ENCODE measurements around the gene PTPRN2.

Gene PTPRN2

DNA sequence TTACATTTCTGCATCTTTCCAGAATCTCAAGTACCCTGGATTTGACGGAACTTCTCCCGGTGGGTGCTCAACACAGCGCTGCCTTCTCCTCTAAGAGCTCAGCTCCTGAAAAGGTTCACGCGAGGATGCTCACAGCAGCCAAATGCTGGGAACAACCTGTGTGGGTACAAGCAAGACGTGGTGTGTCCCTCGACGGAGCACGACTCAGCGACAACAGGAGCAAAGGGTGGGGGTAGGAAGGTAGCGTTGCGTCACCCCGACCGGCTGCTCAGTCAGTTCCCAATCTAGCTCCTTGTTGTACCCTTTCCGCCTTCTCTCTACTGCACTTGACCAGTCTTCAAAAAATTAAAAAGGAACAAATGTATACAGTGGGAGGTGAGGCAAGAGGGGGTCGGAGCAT lies 117.3 kb downstream of the PTPRN2 start:
- in situ Hi-C loops (cut with MboI; ENCODE audit: low sequenced_read_pairs, unreplicated experiment) = no loop called here
- DNase-seq (ENCODE audit: low spot score) = no peak
- TF ChIP-seq, protein P1, sequence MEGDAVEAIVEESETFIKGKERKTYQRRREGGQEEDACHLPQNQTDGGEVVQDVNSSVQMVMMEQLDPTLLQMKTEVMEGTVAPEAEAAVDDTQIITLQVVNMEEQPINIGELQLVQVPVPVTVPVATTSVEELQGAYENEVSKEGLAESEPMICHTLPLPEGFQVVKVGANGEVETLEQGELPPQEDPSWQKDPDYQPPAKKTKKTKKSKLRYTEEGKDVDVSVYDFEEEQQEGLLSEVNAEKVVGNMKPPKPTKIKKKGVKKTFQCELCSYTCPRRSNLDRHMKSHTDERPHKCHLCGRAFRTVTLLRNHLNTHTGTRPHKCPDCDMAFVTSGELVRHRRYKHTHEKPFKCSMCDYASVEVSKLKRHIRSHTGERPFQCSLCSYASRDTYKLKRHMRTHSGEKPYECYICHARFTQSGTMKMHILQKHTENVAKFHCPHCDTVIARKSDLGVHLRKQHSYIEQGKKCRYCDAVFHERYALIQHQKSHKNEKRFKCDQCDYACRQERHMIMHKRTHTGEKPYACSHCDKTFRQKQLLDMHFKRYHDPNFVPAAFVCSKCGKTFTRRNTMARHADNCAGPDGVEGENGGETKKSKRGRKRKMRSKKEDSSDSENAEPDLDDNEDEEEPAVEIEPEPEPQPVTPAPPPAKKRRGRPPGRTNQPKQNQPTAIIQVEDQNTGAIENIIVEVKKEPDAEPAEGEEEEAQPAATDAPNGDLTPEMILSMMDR (IDR thresholded peaks at IDR 0.05; ENCODE audit: borderline replicate concordance, control extremely low read depth, extremely low read depth, insufficient read depth, missing control alignments) = no peak

DNA sequence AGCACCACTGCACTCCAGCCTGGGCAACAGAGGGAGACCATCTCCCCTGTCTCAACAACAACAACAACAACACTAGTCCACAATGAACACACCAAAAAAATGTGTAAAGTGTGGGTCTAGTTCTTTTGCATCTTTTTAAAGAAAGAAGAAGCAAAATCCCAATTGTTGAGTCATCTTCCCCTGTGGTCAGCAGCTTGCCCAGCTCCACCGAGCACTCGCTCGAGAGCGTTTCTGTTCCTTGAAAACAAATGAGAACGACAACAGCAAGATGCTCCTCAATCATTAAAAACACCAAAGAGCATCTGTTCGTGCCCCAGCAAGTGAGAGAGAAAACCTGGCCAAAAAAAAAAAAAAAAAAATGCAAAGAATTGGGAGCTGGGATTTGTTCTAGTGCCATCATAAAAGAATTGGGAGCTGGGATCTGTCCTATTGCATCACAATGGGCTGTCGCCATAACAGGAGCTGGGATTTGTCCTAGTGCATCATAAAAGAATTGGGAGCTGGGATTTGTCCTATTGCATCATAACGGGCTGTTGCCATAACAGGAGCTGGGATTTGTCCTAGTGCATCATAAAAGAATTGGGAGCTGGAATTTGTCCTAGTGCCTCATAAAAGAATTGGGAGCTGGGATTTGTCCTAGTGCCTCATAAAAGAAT lies 118.1 kb downstream of the PTPRN2 start:
- in situ Hi-C loops (cut with MboI; ENCODE audit: low sequenced_read_pairs, unreplicated experiment) = no loop called here
- TF ChIP-seq, protein P1 (IDR thresholded peaks at IDR 0.05; ENCODE audit: borderline replicate concordance, control extremely low read depth, extremely low read depth, insufficient read depth, missing control alignments) = no peak
- DNase-seq (ENCODE audit: low spot score) = no peak

DNA sequence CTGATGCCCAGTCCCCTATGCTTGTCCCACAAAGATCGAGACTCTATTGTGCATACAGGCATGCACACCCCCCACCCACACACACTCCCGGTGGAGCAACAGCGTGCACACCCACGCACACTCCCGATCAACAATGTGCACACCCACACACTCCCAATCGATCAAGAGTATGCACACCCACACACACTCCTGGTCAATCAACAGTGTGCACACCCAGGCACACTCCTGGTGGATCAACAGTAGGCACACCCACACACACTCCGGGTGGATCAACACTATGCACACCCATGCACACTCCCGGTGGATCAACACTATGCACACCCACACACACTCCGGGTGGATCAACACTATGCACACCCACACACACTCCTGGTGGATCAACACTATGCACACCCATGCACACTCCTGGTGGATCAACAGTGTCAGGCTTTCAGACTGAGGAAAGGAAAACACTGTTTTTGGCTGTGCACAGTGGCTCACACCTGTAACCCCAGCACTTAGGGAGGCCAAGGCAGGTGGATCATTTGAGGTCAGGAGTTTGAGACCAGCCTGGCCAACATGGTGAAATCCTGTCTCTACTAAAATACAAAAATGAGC lies 118.8 kb downstream of the PTPRN2 start:
- no peak for DNase-seq (ENCODE audit: low spot score)
- TF ChIP-seq, protein P1 (IDR thresholded peaks at IDR 0.05; ENCODE audit: borderline replicate concordance, control extremely low read depth, extremely low read depth, insufficient read depth, missing control alignments) = no peak
- in situ Hi-C loops (cut with MboI; ENCODE audit: low sequenced_read_pairs, unreplicated experiment) = no loop called here

DNA sequence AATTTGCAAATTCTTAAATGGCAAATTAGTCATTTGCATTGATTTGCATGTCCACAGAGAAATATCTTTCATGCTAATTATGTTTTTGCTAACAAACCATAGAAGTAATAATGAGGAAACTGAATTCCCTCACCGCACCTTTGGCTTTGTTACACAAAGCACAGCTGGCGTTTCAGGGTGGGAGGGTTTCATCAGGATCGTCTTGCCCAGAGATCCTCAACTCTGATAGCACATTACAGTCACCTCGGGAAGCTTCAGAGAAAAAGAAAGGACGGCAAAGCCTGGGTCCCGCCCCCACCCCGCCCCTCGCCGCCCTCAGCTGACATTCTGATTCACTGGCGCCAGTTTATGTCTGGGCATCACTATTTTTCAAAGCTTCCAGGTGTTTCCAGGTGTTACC lies 119.4 kb downstream of the PTPRN2 start:
- in situ Hi-C loops (cut with MboI; ENCODE audit: low sequenced_read_pairs, unreplicated experiment) = no loop called here
- no peak for DNase-seq (ENCODE audit: low spot score)
- TF ChIP-seq, protein P1 (IDR thresholded peaks at IDR 0.05; ENCODE audit: borderline replicate concordance, control extremely low read depth, extremely low read depth, insufficient read depth, missing control alignments) = no peak

DNA sequence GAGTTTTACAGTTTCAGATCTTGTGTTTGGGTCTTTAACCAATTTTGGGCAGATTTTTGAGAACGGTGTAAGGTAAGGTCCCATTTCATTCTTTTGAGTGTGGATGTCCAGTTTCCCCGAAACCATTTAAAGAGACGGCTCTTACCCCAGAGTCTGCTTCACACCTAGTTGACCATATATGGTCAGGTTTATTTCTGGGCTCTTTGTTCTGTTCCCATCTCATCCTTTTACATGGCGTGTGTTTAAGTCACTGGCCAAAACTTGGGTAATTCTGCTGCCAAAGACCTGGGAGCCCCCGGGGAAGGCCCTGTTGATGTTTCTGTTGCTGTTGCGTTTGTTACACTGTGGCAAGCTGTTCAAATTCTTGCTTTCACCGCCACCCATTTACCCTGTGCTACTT lies 120.1 kb downstream of the PTPRN2 start:
- DNase-seq (ENCODE audit: low spot score) = no peak
- in situ Hi-C loops (cut with MboI; ENCODE audit: low sequenced_read_pairs, unreplicated experiment) = no loop called here

DNA sequence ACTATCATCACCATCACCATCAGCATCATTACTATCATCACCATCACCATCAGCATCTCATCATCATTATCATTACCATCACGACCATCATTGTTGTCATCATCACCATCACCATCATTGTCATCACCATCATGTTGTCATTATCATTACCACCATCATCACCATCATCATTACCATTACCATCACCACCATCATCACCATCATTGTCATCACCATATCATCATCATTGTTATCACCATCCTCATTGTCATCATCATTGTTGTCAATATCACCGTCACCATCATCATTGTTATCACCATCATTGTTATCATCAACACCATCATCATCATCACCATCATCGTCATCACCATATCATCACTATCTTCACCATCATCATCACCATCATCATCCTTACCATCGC lies 124.3 kb downstream of the PTPRN2 start:
- TF ChIP-seq, protein P1 (IDR thresholded peaks at IDR 0.05; ENCODE audit: borderline replicate concordance, control extremely low read depth, extremely low read depth, insufficient read depth, missing control alignments) = no peak

More for the DNA sequence above, 120.1 kb downstream of the PTPRN2 start:
- TF ChIP-seq, protein P1 (IDR thresholded peaks at IDR 0.05; ENCODE audit: borderline replicate concordance, control extremely low read depth, extremely low read depth, insufficient read depth, missing control alignments) = no peak

More for the DNA sequence above, 124.3 kb downstream of the PTPRN2 start:
- DNase-seq (ENCODE audit: low spot score) = no peak
- in situ Hi-C loops (cut with MboI; ENCODE audit: low sequenced_read_pairs, unreplicated experiment) = no loop called here
